GM19328 (cell line): ENCODE results near the gene MXI1.
"Not testable (repeated sequence)": the region's sequence is repeated elsewhere in the genome, so short reads cannot be mapped to it uniquely, and the experiment has no call there.

Experiments used
- ATAC-seq: cut with Tn5 transposase; IDR thresholded peaks from one replicate; pipeline ENCODE4 v1.9.1; 2021; ENCODE audit warnings: mild to moderate bottlenecking, moderate library complexity; ENCODE audit not compliant: unreplicated experiment

The MXI1 gene

DNA sequence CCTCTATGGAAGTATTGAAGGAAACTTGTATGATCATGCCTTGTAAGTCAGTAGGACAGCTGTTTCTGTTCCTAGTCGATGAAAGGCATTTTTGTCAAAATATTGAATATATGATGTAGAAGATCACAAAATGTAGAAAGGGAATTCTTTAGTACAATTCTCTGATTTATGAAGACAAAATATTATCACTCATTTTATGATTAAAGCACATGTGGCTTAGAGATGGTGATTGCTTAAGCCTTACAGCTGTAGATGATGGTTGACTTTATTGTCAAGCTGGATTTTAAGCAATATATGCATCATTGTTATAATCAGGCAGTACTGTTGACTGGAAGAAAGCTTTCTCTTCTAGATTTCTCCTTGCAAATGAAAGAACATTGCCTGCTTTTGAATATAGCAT is 26.4 kb downstream of the MXI1 start:
- no peak for ATAC-seq

DNA sequence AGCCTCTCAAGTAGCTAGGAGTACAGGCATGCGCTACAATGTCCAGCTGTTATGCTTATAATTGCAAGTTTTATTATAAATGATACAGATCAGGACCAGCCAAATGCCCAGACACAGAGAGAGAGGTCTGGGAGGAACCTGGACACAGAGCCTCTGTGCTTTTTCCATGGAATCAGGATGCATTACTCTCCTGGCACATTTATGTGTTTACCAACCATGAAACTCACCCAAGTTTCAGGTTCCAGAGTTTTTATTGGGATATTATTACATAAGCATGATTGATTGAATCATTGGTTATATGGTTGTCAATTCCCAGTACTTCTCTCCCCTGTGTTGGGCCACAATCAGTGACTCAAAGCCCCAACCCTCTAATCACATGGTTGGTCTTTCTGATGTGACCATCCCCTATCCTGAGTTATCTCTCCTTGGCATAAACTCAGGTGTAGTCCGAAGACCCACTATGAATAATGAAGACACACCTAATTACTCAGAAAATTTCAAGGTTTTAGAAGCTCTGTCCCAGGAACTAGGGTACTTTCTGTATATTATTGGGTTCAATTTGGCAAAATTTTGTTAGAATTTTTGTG is 30.6 kb downstream of the MXI1 start:
- no peak for ATAC-seq

DNA sequence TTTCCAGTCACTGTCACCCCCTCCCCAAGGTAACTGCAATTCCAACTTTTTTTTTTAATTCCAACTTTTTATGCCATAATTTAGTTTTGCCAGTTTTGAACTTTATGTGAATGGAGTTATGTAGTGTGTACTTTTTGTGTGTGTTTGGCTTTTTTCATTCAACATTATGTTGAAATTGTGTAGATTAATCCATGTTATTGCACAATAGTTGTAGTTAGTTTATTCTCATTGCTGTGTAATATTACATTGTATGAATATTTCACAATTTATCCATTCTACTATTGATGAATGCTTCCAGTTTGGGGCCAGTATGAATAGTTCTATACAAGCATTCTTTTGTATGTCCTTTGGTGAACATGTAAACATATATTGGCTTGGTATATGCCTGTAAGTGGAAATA is 32.5 kb downstream of the MXI1 start:
- ATAC-seq, result no peak

DNA sequence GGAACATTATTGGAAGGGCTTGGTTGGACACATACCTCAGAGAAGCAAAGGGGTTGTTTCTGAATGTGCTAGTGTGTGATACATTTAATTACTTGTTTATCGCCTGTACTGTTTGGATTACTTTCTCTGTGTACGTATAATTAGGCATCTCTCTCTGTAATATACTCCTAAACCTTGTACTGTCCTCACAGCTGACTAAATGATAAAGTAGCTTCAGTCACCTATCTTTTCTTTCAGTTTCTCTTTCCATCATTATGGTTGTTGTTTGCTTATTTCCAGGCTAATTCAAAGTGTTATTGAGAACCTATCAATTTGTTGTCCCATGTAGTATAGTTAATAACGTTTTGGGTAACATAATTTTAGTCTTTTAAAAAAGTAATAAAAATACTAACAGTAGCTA is 34.0 kb downstream of the MXI1 start:
- no peak for ATAC-seq

DNA sequence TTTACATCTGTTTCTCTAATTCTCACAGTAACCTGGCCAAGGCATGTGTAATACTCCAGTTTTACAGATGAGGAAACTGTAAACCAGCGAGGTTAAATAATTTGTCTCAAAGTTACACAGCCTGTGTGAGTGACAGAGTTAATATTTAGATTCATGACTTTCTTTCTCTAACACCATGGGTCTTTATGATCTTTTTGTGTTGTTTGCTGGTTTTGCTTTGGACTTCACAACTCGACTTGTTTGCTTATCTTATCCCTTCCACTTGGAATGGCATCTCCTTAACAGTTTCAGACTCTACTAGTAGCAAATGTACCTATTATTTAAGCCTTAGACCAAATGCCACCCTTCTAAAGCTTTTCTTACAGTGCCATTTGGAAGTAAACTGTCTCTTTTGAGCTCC is 34.4 kb downstream of the MXI1 start:
- no peak for ATAC-seq

DNA sequence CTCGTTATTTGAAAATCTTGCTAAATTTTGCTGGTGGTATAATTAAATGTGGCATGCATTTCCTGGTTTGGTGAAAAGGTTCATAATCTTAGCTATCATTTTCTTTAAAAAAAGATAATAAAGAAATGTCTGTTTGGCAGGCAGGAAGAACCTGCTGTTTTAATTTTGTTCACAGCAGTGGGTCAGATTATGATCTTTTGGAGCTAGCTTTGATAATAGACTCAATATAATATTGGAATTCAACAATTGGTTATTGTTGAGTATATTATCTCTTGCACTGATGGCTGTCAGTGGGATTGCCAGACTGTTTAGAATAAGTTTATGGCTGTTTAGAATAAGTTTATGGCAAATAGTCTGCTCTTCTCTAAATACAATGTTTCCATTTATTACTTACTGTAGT is 35.1 kb downstream of the MXI1 start:
- ATAC-seq, result no peak

DNA sequence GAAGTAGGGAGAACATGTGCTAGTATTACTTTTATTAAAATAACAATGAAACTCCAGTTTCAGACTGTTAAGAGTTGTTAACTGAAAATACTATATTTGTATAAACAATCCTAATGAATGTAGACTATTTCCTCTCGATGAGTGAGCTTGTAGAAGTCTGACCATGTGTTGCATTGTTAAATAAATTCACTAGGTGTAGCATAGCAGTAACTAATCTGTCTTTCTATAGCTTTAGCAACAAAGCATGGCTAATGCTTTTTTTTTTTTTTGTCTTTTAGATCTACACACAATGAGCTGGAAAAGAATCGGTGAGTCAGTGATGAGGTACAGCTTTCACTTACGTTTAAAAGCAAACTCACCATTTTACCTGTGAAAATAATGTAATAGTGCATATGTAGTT is 37.1 kb downstream of the MXI1 start:
- ATAC-seq, result no peak

DNA sequence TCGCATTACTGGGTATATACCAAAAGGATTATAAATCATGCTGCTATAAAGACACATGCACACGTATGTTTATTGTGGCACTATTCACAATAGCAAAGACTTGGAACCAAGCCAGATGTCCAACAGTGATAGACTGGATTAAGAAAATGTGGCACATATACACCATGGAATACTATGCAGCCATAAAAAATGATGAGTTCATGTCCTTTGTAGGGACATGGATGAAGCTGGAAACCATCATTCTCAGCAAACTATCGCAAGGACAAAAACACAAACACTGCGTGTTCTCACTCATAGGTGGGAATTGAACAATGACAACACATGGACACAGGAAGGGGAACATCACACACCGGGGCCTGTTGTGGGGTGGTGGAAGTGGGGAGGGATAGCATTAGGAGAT is 40.4 kb downstream of the MXI1 start:
- ATAC-seq, result not testable (repeated sequence)

DNA sequence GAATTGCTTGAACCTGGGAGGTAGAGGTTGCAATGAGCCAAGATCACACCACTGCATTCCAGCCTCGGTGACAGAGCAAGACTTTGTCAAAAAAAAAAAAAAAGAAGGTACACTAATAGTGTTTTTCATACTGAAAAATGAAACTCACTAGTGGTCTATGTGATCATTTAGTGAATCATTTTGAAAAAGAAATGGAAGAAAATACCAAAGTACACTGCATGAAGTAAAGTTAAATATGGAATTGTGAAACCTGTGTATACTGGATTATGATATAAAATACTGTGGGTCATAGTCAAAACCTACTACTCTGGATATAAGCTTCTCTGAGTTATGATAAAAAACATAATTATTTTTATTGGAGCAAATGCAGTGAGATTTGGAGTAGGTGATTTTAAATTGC is 42.1 kb downstream of the MXI1 start:
- ATAC-seq, result peak; percentile 51

DNA sequence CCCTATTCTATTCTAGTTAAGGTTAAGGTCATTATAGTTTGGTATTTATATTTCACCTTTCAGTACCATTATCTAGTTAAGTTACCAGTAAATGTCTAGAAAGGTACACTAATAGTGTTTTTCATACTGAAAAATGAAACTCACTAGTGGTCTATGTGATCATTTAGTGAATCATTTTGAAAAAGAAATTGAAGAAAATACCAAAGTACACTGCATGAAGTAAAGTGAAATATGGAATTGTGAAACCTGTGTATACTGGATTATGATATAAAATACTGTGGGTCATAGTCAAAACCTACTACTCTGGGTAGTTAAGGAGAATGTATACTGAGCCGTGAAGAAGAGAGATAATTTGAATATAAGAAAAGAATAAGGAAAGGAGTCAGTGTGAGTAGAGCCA is 44.0 kb downstream of the MXI1 start:
- ATAC-seq, result peak; percentile 69

DNA sequence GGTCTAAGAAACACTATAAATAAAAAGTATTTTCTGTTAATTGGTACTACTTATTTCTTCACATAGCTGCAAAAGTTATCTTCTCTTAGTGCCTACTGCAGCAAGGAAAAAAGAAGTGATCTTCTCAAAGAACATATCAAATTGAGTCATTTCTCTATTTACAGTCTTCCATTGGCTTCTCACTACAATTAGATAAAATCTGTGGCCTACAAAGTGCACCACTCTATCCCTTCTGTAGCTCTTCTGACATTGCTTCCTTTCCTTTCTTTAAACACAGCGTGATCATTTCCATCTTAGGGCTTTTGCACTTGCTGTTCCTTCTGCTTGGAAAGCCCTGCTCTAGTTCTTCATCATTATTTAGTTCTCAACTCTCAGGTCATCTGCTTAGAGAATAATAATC is 44.7 kb downstream of the MXI1 start:
- ATAC-seq, result no peak

DNA sequence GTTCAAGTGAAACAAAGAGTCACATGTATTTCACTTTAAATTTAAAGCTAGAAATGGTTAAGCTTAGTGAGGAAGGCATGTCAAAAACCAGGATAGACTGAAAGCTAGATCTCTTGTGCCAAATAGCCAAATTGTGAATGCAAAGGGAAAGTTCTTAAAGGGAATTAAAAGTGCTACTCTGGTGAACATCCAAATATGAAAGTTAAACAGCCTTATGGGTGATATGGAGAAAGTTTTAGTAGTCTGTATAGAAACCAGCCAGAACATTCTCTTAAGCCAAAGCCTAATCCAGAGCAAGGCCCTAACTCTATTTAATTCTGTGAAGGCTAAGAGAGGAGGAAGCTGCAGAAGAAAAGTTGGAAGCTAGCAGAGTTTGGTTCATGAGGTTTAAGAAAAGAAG is 47.1 kb downstream of the MXI1 start:
- ATAC-seq, result no peak

DNA sequence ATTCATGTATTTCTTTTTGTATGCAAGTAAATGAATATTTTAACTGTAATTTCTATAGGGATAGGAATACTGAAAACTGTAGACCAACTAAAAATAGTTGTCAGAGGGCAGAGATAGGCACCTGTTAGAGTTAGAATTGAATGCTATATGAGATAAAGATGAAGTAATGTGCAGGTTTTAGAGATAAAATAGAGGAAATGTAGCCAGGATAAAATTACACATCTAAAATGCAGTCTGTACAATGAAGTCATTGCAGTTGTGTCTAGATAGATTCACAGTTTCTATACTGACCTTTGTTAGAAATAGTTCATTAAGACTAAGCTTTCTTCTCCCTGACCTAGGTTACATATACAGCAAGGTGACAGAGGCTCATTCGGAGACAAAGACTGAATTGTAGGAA is 51.1 kb downstream of the MXI1 start:
- ATAC-seq, result no peak

DNA sequence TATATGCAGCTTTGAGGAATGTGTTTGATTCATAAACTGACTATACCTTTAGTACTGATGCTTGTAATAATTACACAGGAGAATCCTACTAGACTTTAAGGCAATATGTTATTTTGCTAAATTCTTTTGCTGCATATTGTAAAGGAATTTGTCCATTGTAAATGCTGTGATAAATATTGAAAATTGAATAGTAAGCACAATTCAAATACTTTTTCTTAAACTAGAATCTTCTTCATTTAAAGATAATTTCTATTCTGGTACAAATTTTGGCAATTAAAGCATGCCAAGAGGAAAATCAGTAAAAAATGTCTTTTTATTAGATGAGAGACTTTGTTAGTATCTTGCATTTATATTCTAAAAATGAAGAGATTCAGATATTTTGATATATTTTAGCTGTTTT is 51.9 kb downstream of the MXI1 start:
- no peak for ATAC-seq

DNA sequence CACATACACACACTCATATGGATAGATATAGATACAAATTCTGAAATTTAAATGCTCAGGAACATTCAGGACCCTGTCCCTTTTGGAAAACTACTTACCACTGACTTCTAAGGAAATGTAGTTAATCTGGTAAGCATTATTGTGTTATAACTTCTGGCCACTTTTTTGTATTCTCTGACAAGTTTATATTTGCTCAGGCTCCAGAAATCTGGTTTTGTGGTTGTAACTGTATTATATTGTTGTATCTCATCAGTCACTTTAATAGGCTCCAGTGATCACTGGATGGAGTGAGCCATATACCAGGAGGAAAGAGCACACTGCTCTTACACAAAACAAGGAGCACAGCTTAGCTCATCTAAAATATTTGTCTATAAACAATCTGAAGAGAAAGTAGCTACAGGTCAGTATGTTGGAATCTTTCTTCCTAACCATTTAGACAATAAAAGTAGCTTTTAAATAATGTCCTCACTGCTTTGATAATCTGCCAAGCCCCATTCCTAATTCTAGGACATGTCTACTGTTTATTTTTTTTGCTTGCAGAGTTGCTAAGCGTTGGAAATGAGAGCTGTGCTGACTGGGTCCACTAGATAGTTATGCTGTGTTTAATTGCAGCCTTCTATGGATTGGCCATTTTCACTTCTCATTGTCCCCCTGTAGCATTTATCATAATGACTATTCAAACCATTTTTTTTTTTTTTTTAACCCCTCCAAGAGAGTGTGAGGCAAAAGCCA is 53.5 kb downstream of the MXI1 start:
- ATAC-seq, result no peak

DNA sequence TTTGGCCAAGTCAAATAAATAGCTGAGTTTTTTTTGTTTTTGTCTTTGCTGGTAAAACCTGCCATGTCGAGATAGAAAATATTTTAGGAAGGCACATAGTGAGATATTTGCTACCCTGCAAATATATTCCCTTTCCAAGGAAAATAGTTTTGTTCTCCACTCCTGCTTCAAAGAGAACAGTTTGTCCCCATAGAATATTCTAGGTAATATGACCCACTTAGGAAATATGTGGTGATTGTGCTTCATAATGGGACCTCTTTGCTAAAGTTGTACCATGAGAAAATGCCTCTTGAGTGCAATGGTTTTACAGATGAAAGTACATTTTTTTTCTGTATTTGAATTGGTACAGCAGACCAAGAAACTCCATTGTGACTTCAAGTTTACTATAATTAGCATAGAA is 55.8 kb downstream of the MXI1 start:
- no peak for ATAC-seq

DNA sequence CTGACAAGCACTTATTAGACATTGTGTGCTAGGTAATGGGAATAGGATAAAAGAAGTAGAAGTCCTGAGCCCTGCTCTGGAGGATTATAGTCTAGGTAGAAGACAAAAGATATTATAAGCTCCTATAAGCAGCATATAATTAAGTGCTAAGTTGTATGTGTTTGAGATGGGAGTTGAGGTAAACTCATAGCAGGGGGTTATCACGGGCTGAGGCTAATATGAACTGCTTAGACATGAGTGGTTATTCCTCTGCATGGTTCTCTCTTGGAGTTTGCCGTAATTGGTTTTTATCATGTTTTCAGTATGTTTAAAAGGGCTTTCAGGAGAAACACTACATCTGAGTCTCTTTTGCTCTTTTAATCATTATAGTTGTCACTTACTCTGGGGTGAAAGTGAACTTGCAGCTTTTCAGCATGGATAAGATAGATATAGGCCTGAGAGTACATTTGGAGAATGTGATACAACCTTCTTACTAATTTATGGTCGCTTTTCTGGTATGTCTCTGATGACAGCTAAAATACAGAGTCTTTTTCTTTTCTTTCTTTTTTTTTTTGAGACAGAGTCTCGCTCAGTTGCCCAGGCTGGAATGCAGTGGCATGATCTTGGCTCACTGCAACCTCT is 58.3 kb downstream of the MXI1 start:
- ATAC-seq, result no peak

DNA sequence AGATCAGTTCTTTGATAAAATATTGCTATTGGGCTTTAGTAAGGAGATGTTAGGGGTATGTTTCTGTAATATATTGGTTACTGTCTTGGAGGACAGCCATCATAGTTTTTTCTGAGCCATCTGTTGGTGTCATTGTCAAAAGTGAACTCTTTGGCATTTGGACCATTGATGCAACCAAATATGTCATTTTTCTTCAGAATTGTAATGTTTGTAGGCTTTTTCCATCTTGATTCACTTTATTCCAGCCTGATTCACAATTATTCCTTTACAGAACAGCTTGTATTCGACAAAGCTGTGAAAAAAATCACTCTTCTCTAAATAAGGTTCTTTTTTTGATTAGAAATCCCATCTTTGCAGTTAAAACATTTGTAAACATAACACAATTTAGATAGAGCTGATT is 59.9 kb downstream of the MXI1 start:
- no peak for ATAC-seq

DNA sequence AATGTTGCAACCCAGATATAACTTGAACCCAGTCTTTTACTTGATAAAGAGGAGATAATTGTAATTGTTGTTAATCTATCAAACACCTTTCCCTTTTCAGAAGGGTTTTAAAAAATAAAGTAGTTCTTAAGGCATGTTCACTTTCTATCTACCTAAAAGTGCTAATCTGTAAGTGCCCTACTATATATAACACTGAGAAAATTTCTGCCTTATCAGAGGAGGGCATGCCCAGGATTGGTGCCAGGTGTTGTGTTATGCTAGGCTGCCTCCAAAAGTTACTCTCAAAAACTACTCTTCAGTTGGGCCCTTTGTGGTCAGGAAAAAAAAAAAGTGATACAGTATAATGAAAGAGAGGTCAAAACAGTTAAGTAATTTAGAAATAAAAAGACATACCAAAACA is 61.0 kb downstream of the MXI1 start:
- ATAC-seq, result no peak

DNA sequence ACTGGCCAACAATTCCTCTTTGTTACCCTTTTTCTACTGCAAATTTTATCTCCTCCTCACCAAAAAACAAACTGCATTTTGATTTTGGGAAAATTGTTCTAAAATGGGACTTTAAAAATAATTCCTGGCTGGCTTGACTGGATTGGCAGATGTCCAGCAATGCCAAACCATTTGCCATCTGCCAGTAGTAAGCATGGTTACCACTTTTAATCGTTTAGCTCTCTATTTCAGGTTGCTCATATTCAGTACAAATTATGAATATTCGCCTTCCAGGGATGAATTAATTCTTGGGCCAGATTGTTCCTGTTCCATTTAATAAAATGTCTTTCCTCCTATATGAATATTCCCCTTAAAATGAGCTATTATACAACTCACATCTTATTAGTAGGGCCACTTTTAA is 61.6 kb downstream of the MXI1 start:
- no peak for ATAC-seq

DNA sequence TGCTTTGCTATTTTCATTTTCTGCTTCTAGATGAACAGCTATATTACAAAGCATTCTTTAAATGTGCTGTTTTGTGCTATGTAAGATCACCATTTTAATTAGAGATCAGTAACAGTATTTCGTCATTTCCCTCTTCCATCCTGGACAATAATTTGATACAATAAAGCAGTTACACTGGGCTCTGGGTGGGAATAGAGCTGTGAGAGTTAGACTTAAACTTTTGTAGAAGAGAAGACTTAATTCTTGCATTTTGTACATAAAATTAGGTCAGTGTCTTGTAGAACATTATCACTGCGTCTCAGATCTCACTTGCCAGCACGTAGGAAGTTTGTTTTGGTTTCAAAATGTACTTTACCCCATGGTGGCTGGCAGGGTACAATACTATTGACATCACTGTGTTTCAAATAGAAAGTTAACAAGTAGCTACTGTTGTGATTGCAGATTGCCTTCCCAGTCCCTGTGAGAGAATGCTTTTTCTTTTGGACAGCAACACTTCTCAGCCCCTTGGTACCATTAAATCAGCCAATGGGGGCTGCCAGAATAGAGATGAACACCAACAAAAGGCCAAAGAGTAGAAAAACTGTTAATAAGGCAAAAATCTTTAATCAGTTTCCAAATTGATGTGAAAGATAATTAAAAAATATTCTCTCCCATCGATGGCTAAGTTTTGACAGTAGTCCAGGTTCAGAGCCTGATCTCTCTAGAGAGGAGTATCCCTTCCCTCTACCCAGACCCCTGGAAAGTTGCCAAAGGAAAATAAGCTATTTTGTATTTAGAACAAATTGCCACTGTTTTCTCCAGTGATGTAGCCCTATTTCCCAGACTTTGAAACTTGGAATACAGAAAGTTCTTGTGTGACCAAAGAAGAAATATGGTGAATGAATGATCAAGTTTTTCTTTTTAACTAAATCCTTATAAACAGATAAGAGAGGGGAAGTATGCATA is 62.2 kb downstream of the MXI1 start:
- no peak for ATAC-seq
